Measurements from ENCODE around the gene SPAG6. TPM values are rescaled to one million over a fixed set of nuclear protein-coding genes. Genes with fewer than 3 reads are reported as not detected.

The SPAG6 gene
- total RNA-seq, 1 experiment from 2014 or later, result not detected

DNA sequence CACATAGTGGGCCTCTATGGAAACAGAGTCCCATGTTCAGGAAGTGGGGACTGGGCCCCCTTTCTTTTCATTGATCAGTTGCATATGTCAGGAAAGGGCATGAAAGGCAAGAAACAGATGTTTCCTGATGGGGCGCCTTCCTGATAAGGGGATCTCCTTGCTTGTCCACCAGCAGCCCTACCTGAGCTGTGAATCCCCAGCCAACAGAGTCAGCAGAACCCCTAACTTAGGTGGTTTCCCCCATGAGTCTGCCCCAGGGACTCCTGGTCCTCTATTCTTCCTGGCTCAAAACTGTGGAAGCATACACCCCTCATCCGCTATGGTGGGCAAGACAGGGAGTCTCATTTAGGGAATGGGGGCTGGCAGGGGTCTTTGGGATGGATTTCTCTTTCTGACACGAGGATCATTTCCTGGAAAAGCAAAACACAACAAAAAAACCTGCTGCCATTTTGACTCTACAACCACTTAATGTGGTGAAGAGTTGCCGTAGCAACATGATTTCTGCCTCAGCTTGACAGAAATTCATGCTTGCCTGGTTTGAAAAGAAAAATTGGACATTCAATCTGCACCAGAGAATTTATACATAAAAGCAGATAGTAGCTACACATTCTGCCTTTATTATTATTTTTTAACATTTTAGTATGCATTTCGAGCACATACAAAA, 119.8 kb downstream of the SPAG6 start:
- no peak for DNase-seq
- no TSS peak for BruUV-seq (replicated peaks)
- Mint-ChIP-seq H3K27ac (ENCODE audit: unreplicated experiment) (no peak overlapping the region), H3K4me1 (ENCODE audit: low read depth, unreplicated experiment) (no peaks in the 10 kb centered on the region), H3K9me3 (ENCODE audit: low read depth, unreplicated experiment) (no peaks in the 10 kb centered on the region), H3K36me3 (ENCODE audit: insufficient read depth, unreplicated experiment) (no peaks in the 10 kb centered on the region), H3K27me3 (ENCODE audit: unreplicated experiment) (no peaks in the 10 kb centered on the region), H3K4me3 (ENCODE audit: low read depth, unreplicated experiment) (no peak overlapping the region)
- intact Hi-C loops (cut with micrococcal nuclease; ENCODE audit: unreplicated experiment), result no loop called here
- CTCF ChIA-PET, result no interaction called here
- no peak for TF ChIP-seq CTCF (IDR thresholded peaks at IDR 0.05; ENCODE audit: unreplicated experiment)

GRCh38 chr10:22466763-22467334, 121.6 kb downstream of the SPAG6 start:
- Mint-ChIP-seq H3K36me3 (ENCODE audit: insufficient read depth, unreplicated experiment) (no peaks in the 10 kb centered on the region), H3K27me3 (ENCODE audit: unreplicated experiment) (peaks cover 9% of the 10 kb centered on the region), H3K4me3 (ENCODE audit: low read depth, unreplicated experiment) (no peak overlapping the region), H3K9me3 (ENCODE audit: low read depth, unreplicated experiment) (no peaks in the 10 kb centered on the region), H3K27ac (ENCODE audit: unreplicated experiment) (no peak overlapping the region), H3K4me1 (ENCODE audit: low read depth, unreplicated experiment) (no peaks in the 10 kb centered on the region)
- TF ChIP-seq CTCF (IDR thresholded peaks at IDR 0.05; ENCODE audit: unreplicated experiment), result no peak
- no TSS peak for BruUV-seq (replicated peaks)
- no peak for DNase-seq
- intact Hi-C loops (cut with micrococcal nuclease; ENCODE audit: unreplicated experiment), result no loop called here
- CTCF ChIA-PET, result no interaction called here

Other genes starting within 250 kb of the SPAG6 start
- gene EBLN1, start 127.5 kb upstream of the SPAG6 start, total RNA-seq (2022), result not detected in 2 replicates
- 28.9 and 39.5 TPM in 2 replicates for gene COMMD3, start 29.1 kb upstream of the SPAG6 start, total RNA-seq (2022)
- 31.2 and 41.6 TPM in 2 replicates for gene BMI1, start 24.4 kb upstream of the SPAG6 start, total RNA-seq (2022)

All from Calu3 (cell line).